PC-9 (cell line): ENCODE data around the gene MSI2.

ENCODE experiments used
- EZH2 ChIP-seq: fragments of 200-600 bp; sonication (generic); IDR thresholded peaks from 2 replicates; pipeline ENCODE4 v1.8.0; 2017; ENCODE audit warnings: antibody characterized with exemption, low read depth
- TF ChIP-seq, protein P1 (sequence below): fragments of 200-600 bp; sonication (generic); conservative IDR thresholded peaks from 2 replicates; pipeline ENCODE4 v1.6.1; 2017; ENCODE audit warnings: mixed run types, antibody characterized with exemption, mild to moderate bottlenecking, moderate library complexity

DNA sequence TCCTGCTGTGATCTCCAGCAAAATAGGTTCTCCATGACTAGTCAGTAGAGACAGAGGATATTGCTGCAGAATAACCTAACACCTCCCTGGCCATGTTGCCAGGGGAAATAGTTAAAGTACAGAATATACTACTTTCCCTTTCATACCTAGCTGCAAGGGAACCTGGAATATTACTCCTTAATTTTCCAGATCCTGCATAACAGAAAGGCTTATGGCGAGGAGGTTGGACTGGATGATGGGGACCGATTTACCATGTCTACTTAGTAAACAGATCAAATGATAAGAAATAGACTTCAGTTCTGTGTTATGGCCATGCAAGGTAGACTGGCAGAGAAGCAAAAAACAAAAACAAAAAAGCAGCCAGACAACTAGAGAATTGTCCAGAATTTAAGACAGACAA is 117.4 kb downstream of the MSI2 start:
- TF ChIP-seq, protein P1, sequence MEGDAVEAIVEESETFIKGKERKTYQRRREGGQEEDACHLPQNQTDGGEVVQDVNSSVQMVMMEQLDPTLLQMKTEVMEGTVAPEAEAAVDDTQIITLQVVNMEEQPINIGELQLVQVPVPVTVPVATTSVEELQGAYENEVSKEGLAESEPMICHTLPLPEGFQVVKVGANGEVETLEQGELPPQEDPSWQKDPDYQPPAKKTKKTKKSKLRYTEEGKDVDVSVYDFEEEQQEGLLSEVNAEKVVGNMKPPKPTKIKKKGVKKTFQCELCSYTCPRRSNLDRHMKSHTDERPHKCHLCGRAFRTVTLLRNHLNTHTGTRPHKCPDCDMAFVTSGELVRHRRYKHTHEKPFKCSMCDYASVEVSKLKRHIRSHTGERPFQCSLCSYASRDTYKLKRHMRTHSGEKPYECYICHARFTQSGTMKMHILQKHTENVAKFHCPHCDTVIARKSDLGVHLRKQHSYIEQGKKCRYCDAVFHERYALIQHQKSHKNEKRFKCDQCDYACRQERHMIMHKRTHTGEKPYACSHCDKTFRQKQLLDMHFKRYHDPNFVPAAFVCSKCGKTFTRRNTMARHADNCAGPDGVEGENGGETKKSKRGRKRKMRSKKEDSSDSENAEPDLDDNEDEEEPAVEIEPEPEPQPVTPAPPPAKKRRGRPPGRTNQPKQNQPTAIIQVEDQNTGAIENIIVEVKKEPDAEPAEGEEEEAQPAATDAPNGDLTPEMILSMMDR = no peak
- no peak for TF ChIP-seq EZH2
